H1 (cell line): ENCODE results near the gene DOHH. TPM values are rescaled to one million over a fixed set of nuclear protein-coding genes. Genes with fewer than 3 reads are reported as not detected.

ENCODE experiments used
- CTCF ChIA-PET: fragments of 300-600 bp; sonication (Branson Sonifier 250); formaldehyde crosslinking; loops from one replicate; lab custom pipeline; 2021; ENCODE audit not compliant: partially characterized antibody; lab: Charles Lee
- POLR2A ChIA-PET: fragments of 300-600 bp; sonication (Branson Sonifier 250); formaldehyde crosslinking; loops from one replicate; lab custom pipeline; 2021; ENCODE audit warnings: inconsistent platforms; ENCODE audit not compliant: partially characterized antibody; lab: Charles Lee
- DNase-seq, 2 experiments: peaks; one replicate each; pipeline versions ENCODE4 v3.0.0 to v3.0.0-alpha.2; 2010 to 2022; ENCODE audit warnings: low spot score in 2 of 2, low read depth in 1 of 2, mixed read lengths in 1 of 2
- FAIRE-seq: peaks from 2 replicates; lab custom pipeline; 2011; peaks lifted over from hg19 to GRCh38; lab: Jason Lieb, UNC
- H2AFZ ChIP-seq: 2 replicates; pipeline ENCODE4 v1.8.1; 2012; ENCODE audit warnings: low read length, inconsistent platforms
- H2AK5ac ChIP-seq: 2 replicates; pipeline ENCODE4 v1.6.1; 2013; ENCODE audit warnings: low read depth, low read length
- H2BK120ac ChIP-seq: replicated peaks from 2 replicates; pipeline ENCODE3; 2013; ENCODE audit warnings: low read depth, low read length, inconsistent platforms
- H2BK12ac ChIP-seq: 2 replicates; pipeline ENCODE4 v1.6.1; 2013; ENCODE audit warnings: low read depth, low read length
- H2BK15ac ChIP-seq: 2 replicates; pipeline ENCODE4 v1.6.1; 2013; ENCODE audit warnings: low read length
- H2BK20ac ChIP-seq: 2 replicates; pipeline ENCODE4 v1.6.1; 2013; ENCODE audit warnings: low read length
- H2BK5ac ChIP-seq: 2 replicates; pipeline ENCODE4 v1.6.1; 2013; ENCODE audit warnings: low read depth, low read length
- H3K14ac ChIP-seq: 2 replicates; pipeline ENCODE4 v1.6.1; 2013; ENCODE audit warnings: inconsistent platforms; ENCODE audit not compliant: insufficient read length
- H3K18ac ChIP-seq: 2 replicates; pipeline ENCODE4 v1.6.1; 2013; ENCODE audit warnings: low read length; ENCODE audit errors: extremely low read depth
- H3K23ac ChIP-seq: 2 replicates; pipeline ENCODE4 v1.6.1; 2013; ENCODE audit warnings: inconsistent platforms; ENCODE audit not compliant: insufficient read length
- H3K23me2 ChIP-seq: 2 replicates; pipeline ENCODE4 v1.6.1; 2013; ENCODE audit warnings: low read depth, low read length
- H3K27ac ChIP-seq: 2 replicates; pipeline ENCODE4 v1.6.1; 2011; ENCODE audit warnings: low read depth, low read length, inconsistent platforms
- H3K27me3 ChIP-seq, 4 experiments: replicated peaks in 1 of 4; 1 replicate in 1 of 4; 2 replicates in 3 of 4; pipeline versions ENCODE4 v1.6.1 to v1.8.1; 2011 to 2013; ENCODE audit warnings: low read length in 3 of 4, mild to moderate bottlenecking in 3 of 4, inconsistent platforms in 2 of 4, mixed read lengths in 2 of 4, moderate library complexity in 1 of 4; ENCODE audit not compliant: control insufficient read depth in 3 of 4, insufficient read depth in 3 of 4; ENCODE audit errors: extremely low read depth in 1 of 4
- H3K36me3 ChIP-seq, 4 experiments: 2 replicates each; pipeline versions ENCODE4 v1.6.1 to v1.8.1; 2011 to 2013; ENCODE audit warnings: mild to moderate bottlenecking in 4 of 4, low read length in 3 of 4, moderate library complexity in 2 of 4, control low read depth in 1 of 4, inconsistent platforms in 1 of 4; ENCODE audit not compliant: insufficient read depth in 4 of 4, control insufficient read depth in 2 of 4
- H3K4ac ChIP-seq: replicated peaks from 2 replicates; pipeline ENCODE3; 2013; ENCODE audit warnings: low read length, low read depth, mixed read lengths, inconsistent platforms; ENCODE audit not compliant: insufficient read length
- H3K4me1 ChIP-seq, 4 experiments: replicated peaks in 1 of 4; 1 replicate in 1 of 4; 2 replicates in 3 of 4; pipeline versions ENCODE4 v1.6.1 to v1.8.1; 2011 to 2013; ENCODE audit warnings: low read length in 3 of 4, inconsistent platforms in 2 of 4, mixed read lengths in 1 of 4; ENCODE audit not compliant: insufficient read depth in 4 of 4, control insufficient read depth in 3 of 4
- H3K4me2 ChIP-seq, 2 experiments: 2 replicates each; pipeline versions ENCODE4 v1.6.1 to v1.8.1; 2011 to 2013; ENCODE audit warnings: low read depth in 2 of 2, low read length in 2 of 2, control low read depth in 1 of 2, inconsistent platforms in 1 of 2, mild to moderate bottlenecking in 1 of 2; ENCODE audit not compliant: insufficient read depth in 1 of 2
- H3K4me3 ChIP-seq, 4 experiments: fragments of 200-600, 300-600 bp in 1 of 4; sonication (generic), shearing (Covaris generic), sonication (Bioruptor Twin) in 1 of 4; 2 replicates each; pipeline versions ENCODE4 v1.5.1 to v1.8.1; 2011 to 2016; ENCODE audit warnings: low read length in 4 of 4, low read depth in 3 of 4, control low read depth in 2 of 4, inconsistent platforms in 2 of 4, mild to moderate bottlenecking in 2 of 4, mixed read lengths in 1 of 4, moderate library complexity in 1 of 4; ENCODE audit not compliant: insufficient read depth in 2 of 4; ENCODE audit errors: extremely low read depth in 1 of 4
- H3K56ac ChIP-seq: replicated peaks from 2 replicates; pipeline ENCODE3; 2013; ENCODE audit warnings: low read depth, mild to moderate bottlenecking, mixed read lengths, low read length, inconsistent platforms; ENCODE audit not compliant: insufficient read length
- H3K79me1 ChIP-seq: 2 replicates; pipeline ENCODE4 v1.6.1; 2013; ENCODE audit warnings: low read depth, low read length, control low read depth
- H3K79me2 ChIP-seq, 2 experiments: 2 replicates each; pipeline versions ENCODE4 v1.6.1 to v1.8.1; 2012 to 2013; ENCODE audit warnings: low read length in 2 of 2, mild to moderate bottlenecking in 2 of 2, inconsistent platforms in 1 of 2; ENCODE audit not compliant: insufficient read depth in 2 of 2, control insufficient read depth in 1 of 2
- H3K9ac ChIP-seq, 4 experiments: replicated peaks in 1 of 4; 1 replicate in 1 of 4; 2 replicates in 3 of 4; pipeline versions ENCODE4 v1.6.1 to v1.8.1; 2011 to 2013; ENCODE audit warnings: low read depth in 3 of 4, low read length in 3 of 4, control low read depth in 2 of 4, mild to moderate bottlenecking in 2 of 4, moderate library complexity in 2 of 4, inconsistent platforms in 1 of 4; ENCODE audit errors: extremely low read depth in 1 of 4
- H3K9me3 ChIP-seq, 2 experiments: 2 replicates each; pipeline versions ENCODE4 v1.6.1 to v1.8.1; 2012 to 2013; ENCODE audit warnings: mild to moderate bottlenecking in 2 of 2, moderate library complexity in 2 of 2, control low read depth in 1 of 2, inconsistent platforms in 1 of 2, low read depth in 1 of 2, low read length in 1 of 2, mixed read lengths in 1 of 2; ENCODE audit not compliant: insufficient read depth in 2 of 2
- H4K20me1 ChIP-seq, 2 experiments: replicated peaks in 1 of 2; 2 replicates each; pipeline versions ENCODE3 to v1.8.1; 2011 to 2013; ENCODE audit warnings: inconsistent platforms in 2 of 2, low read length in 2 of 2, mild to moderate bottlenecking in 1 of 2; ENCODE audit not compliant: insufficient read depth in 2 of 2, control insufficient read depth in 1 of 2
- H4K5ac ChIP-seq: 2 replicates; pipeline ENCODE4 v1.6.1; 2013; ENCODE audit warnings: low read length, low read depth, mixed read lengths, inconsistent platforms; ENCODE audit not compliant: insufficient read length
- H4K8ac ChIP-seq: 2 replicates; pipeline ENCODE4 v1.8.0; 2013; ENCODE audit warnings: mild to moderate bottlenecking, moderate library complexity, low read length, inconsistent platforms; ENCODE audit not compliant: insufficient read depth; ENCODE audit errors: extremely low read depth
- H4K91ac ChIP-seq: replicated peaks from 2 replicates; pipeline ENCODE3; 2013; ENCODE audit warnings: low read length, mixed read lengths, inconsistent platforms; ENCODE audit not compliant: insufficient read length
- ATF3 ChIP-seq: IDR thresholded peaks from 2 replicates; pipeline ENCODE4 v1.6.1; 2011; ENCODE audit warnings: low read depth, mild to moderate bottlenecking, low read length; ENCODE audit not compliant: insufficient read depth
- BRCA1 ChIP-seq: IDR thresholded peaks from 2 replicates; pipeline ENCODE4 v1.6.1; 2012; ENCODE audit warnings: low read depth, low read length, improper control_type of control experiment
- CEBPB ChIP-seq: IDR thresholded peaks from 2 replicates; pipeline ENCODE4 v1.6.1; 2012; ENCODE audit warnings: low read depth, low read length
- CHD1 ChIP-seq: IDR thresholded peaks from 2 replicates; pipeline ENCODE4 v1.6.1; 2012; ENCODE audit warnings: low read depth, low read length, improper control_type of control experiment
- CHD2 ChIP-seq: IDR thresholded peaks from 2 replicates; pipeline ENCODE4 v1.6.1; 2012; ENCODE audit warnings: low read length, improper control_type of control experiment
- EZH2 ChIP-seq: fragments of 200-600 bp; sonication (generic); IDR thresholded peaks from 2 replicates; pipeline ENCODE4 v1.7.1; 2012; ENCODE audit warnings: low read depth, mild to moderate bottlenecking, moderate library complexity, low read length, inconsistent platforms; ENCODE audit not compliant: severe bottlenecking
- FOSL1 ChIP-seq: IDR thresholded peaks from 2 replicates; pipeline ENCODE4 v1.6.1; 2011; ENCODE audit warnings: mild to moderate bottlenecking, low read depth, low read length, moderate library complexity; ENCODE audit not compliant: insufficient read depth
- GTF2F1 ChIP-seq: IDR thresholded peaks from 2 replicates; pipeline ENCODE4 v1.6.1; 2012; ENCODE audit warnings: low read depth, low read length, improper control_type of control experiment, borderline replicate concordance
- KDM4A ChIP-seq: IDR thresholded peaks from one replicate; pipeline ENCODE4 v1.7.1; 2012; ENCODE audit warnings: low read depth, mild to moderate bottlenecking, moderate library complexity, low read length, inconsistent platforms; ENCODE audit not compliant: severe bottlenecking
- KDM5A ChIP-seq: fragments of 200-600 bp; IDR thresholded peaks from 2 replicates; pipeline ENCODE4 v1.7.1; 2012; ENCODE audit warnings: mild to moderate bottlenecking, low read length, inconsistent platforms, mixed read lengths
- RNF2 ChIP-seq: fragments of 200-900, 300-1000 bp; sonication (generic); IDR thresholded peaks from 2 replicates; pipeline ENCODE4 v1.7.1; 2016; ENCODE audit warnings: borderline replicate concordance, low read depth, mild to moderate bottlenecking, antibody characterized with exemption, low read length; ENCODE audit not compliant: poor library complexity, severe bottlenecking; ENCODE audit errors: missing control alignments
- RXRA ChIP-seq: IDR thresholded peaks from 2 replicates; pipeline ENCODE4 v1.6.1; 2011; ENCODE audit warnings: low read depth, mild to moderate bottlenecking, low read length, moderate library complexity; ENCODE audit not compliant: insufficient read depth
- SIX5 ChIP-seq: IDR thresholded peaks from 2 replicates; pipeline ENCODE4 v1.6.1; 2011; ENCODE audit warnings: mild to moderate bottlenecking, low read depth, low read length
- SP4 ChIP-seq: IDR thresholded peaks from 2 replicates; pipeline ENCODE4 v1.6.1; 2012; ENCODE audit warnings: low read length, inconsistent platforms
- YY1 ChIP-seq: IDR thresholded peaks from 2 replicates; pipeline ENCODE4 v1.6.1; 2011; ENCODE audit warnings: low read depth, mild to moderate bottlenecking, low read length
- WGBS, 2 experiments: shearing (Covaris generic) in 1 of 2; methylation state at CpG; one replicate each; pipeline versions ENCODE4 v1.1.6 to v1.1.7; 2013 to 2015; ENCODE audit warnings: low lambda C conversion rate in 2 of 2, mixed read lengths in 2 of 2, inconsistent platforms in 1 of 2, low coverage in 1 of 2, missing lambda C conversion rate in 1 of 2; ENCODE audit not compliant: insufficient replicate concordance in 2 of 2, insufficient coverage in 1 of 2, insufficient read length in 1 of 2; ENCODE audit errors: extremely low coverage in 1 of 2, missing lambda C conversion rate in 1 of 2; 5-methylcytosine and 5-hydroxymethylcytosine counted together
- polyA plus RNA-seq, 7 experiments: library from polyadenylated mRNA; depleted of rRNA in 3 of 7; stranded (reverse) in 5 of 7; unstranded in 2 of 7; fragments of >200 nt in 5 of 7; fragments of 200-250 nt in 2 of 7; gene quantifications; 1 replicate in 5 of 7; 2 replicates in 1 of 7; 4 replicates in 1 of 7; pipeline versions ENCODE4 v1.2.1 to v1.2.3, GENCODE V29; 2011 to 2013; ENCODE audit warnings: missing spikeins in 2 of 7, mixed read lengths in 2 of 7
- total RNA-seq: library from RNA; stranded (reverse); fragmentation: NEBNext Ultra II Directional; extraction: Animal tissue kit (Norgen Biotek cat#: 25700); gene quantifications from 2 replicates; pipeline ENCODE4 v1.2.1, GENCODE V29; 2021

The DOHH gene
- total and polyA plus RNA-seq, 2 of the 8 experiments (the other 6 are each of a cell fraction or from before 2014, with no cell fraction given): 7.3 to 17.7 TPM

DNA sequence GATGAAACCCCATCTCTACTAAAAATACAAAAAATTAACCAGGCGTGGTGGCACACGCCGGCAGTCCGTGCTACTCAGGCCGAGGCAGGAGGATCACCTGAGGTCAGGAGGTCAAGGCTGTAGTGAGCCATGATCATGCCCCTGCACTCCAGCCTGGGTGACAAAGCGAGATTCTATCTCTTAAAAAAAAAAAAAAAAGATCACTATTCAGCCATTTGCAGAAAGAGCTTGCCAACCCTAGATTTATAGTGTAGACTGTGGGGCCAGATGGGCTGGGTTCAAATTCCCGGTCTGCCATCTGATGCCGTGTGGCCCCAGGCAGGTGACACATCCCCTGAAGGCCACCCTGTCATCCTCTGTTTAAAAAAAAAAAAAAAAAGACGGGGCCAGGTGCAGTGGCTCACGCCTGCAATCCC is 49.0 kb downstream of the DOHH start:
- H4K8ac ChIP-seq: no peak overlapping the region
- H3K4me3 ChIP-seq: no peak overlapping the region
- CTCF ChIA-PET: interaction anchor here (0.7 to 4.8 kb wide), 5 partner anchors 20 to 176 kb away, joined by 3 to 22 read pairs (median 3); no protein-coding TSS in a partner anchor
- 83% methylated on average over 10 of the region's 10 CpGs; no CpG with 5 or more reads in 1 of the 2 experiments for WGBS, 2 experiments
- H2BK20ac ChIP-seq: no peak overlapping the region
- H3K23ac ChIP-seq: no peak overlapping the region
- H2AK5ac ChIP-seq: no peak overlapping the region
- FAIRE-seq (no peak), DNase-seq (no peak)
- H4K5ac ChIP-seq: no peak overlapping the region
- H3K36me3 ChIP-seq: no peaks in the 10 kb centered on the region
- no peak overlapping the region for H3K56ac ChIP-seq
- no peaks in the 10 kb centered on the region for H3K4me1 ChIP-seq
- H3K18ac ChIP-seq: no peak overlapping the region
- H2BK120ac ChIP-seq: no peak overlapping the region
- no peak overlapping the region for H3K4ac ChIP-seq
- H2BK5ac ChIP-seq: no peak overlapping the region
- no peak overlapping the region for H2AFZ ChIP-seq
- H2BK15ac ChIP-seq: no peak overlapping the region
- no peaks in the 10 kb centered on the region for H3K79me2 ChIP-seq
- H4K20me1 ChIP-seq: no peaks in the 10 kb centered on the region
- H4K91ac ChIP-seq: no peak overlapping the region
- no peak overlapping the region for H3K27ac ChIP-seq
- H3K79me1 ChIP-seq: no peaks in the 10 kb centered on the region
- no peaks in the 10 kb centered on the region for H3K23me2 ChIP-seq
- no peak overlapping the region for H2BK12ac ChIP-seq
- H3K9ac ChIP-seq: no peak overlapping the region
- H3K14ac ChIP-seq: no peak overlapping the region
- H3K4me2 ChIP-seq: no peak overlapping the region
- POLR2A ChIA-PET: no interaction called here
- no peaks in the 10 kb centered on the region; a peak in 1 of 7 replicates for H3K27me3 ChIP-seq
- no peaks in the 10 kb centered on the region for H3K9me3 ChIP-seq
- TF ChIP-seq RNF2 (no peak), BRCA1 (no peak), EZH2 (no peak), YY1 (no peak), GTF2F1 (no peak), CHD2 (no peak), FOSL1 (no peak), KDM5A (no peak), ATF3 (no peak), KDM4A (no peak), CHD1 (no peak), SIX5 (no peak), RXRA (no peak), CEBPB (no peak), SP4 (no peak)
